ENCODE data around the gene FOXJ3.

- no peak for TF ChIP-seq POLR2A (IDR thresholded peaks at IDR 0.05; ENCODE audit: low read depth, low read length)
- no peak for TF ChIP-seq POLR2AphosphoS5 (IDR thresholded peaks at IDR 0.05; ENCODE audit: low read depth, low read length)
- no peak for TF ChIP-seq TAF1 (IDR thresholded peaks at IDR 0.05; ENCODE audit: low read depth, low read length)
- TF ChIP-seq PAX5 (IDR thresholded peaks at IDR 0.05; ENCODE audit: insufficient read depth, low read length, severe bottlenecking) = no peak
- no peak for TF ChIP-seq SPI1 (IDR thresholded peaks at IDR 0.05; ENCODE audit: low read depth, low read length)
Measured at GRCh38 chr1:42201986-42202385, 133.0 kb downstream of the FOXJ3 start.
